GM19023 (cell line): Measurements from ENCODE around the gene IL1A.
"Not testable (repeated sequence)": the region's sequence is repeated elsewhere in the genome, so short reads cannot be mapped to it uniquely, and the experiment has no call there.

Experiments used
- ATAC-seq: cut with Tn5 transposase; IDR thresholded peaks from one replicate; pipeline ENCODE4 v1.9.1; 2021; ENCODE audit warnings: mild to moderate bottlenecking, moderate library complexity; ENCODE audit not compliant: unreplicated experiment

The IL1A gene

GRCh38 chr2:112784199-112785189 is at the start of gene IL1A:
Gene IL1A, minus strand, starts transcription at chr2:112784493. Its CDS starts 723 bp downstream, at chr2:112783770.
- ATAC-seq, result no peak

DNA sequence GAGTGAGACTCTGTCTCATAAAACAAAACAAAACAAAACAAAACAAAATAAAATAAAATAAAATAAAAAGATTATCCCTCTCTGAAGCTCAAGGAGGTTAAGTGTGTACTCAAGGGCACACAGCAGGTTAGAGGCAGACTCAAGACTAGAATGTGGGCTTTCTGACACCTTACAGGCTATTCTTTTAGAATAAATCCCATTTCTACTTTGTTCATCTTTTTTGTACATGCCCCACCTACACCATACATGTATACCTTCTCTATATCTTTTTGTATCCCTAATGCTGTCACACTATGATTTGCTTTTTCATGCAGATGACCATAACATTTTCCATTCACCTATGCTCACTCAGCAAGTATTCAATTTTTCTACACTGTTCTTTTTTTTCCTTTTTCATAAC is 49.7 kb upstream of the IL1A start:
- ATAC-seq, result no peak

DNA sequence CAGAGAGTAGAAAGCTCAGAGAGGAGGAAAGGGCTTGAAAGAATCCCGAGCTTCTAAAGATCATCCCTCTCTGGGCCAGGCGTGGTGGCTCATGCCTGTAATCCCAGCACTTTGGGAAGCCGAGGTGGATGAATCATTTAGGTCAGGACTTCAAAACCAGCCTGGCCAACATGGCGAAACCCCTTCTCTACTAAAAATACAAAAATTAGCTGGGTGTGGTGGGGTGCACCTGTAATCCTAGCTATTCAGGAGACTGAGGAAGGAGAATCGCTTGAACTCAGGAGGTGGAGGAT is 49.3 kb upstream of the IL1A start:
- ATAC-seq, result not testable (repeated sequence)

DNA sequence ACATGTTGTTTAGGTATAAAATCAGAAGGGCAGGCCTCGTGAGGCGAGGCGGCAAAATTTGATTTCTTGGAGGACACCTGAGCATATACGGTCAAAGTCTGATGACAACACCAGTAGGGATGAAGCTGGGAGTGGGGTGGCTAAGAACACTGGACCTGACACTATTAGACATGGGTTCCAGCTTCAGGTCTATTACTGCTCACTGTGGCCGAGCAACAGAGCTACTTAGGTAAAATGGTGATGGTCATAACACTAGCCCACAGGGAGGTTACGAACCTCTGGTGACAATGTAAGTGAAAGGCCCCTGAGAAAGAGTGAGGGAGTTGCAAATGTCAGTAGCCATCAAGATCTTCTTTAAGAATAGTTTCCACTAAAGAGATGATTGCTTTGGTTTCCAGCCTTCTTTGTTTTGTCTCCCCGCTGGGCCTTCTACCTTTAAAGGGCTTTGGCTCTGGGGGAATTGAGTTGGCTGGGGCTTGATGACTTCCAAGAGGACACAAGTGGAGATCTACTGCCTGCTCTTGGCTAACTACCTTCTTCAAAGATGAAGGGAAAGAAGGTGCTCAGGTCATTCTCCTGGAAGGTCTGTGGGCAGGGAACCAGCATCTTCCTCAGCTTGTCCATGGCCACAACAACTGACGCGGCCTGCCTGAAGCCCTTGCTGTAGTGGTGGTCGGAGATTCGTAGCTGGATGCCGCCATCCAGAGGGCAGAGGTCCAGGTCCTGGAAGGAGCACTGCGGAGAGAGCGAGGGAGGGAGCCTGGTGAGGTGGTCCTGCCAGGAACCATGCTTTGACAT is 48.7 kb upstream of the IL1A start:
- ATAC-seq, result no peak

GRCh38 chr2:112831946-112832840 is 47.9 kb upstream of the IL1A start:
- ATAC-seq, result no peak

DNA sequence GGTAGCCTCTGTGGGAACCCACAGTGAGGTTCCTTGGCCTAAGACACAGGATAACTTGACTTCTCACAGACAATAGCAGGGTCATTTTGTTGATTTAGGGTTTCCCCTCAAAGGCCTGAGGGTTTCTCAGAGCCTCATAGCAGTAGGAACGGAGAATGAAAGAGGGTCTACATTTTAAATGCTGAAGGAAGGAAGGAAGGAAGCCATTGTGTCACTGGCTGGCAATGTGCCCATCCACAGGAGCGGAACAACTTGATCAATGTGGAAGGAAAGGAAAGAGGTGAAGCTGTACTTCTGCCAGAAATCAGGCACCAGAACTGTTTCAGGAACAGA is 47.2 kb upstream of the IL1A start:
- no peak for ATAC-seq

GRCh38 chr2:112830682-112831512 is 46.6 kb upstream of the IL1A start:
- no peak for ATAC-seq

DNA sequence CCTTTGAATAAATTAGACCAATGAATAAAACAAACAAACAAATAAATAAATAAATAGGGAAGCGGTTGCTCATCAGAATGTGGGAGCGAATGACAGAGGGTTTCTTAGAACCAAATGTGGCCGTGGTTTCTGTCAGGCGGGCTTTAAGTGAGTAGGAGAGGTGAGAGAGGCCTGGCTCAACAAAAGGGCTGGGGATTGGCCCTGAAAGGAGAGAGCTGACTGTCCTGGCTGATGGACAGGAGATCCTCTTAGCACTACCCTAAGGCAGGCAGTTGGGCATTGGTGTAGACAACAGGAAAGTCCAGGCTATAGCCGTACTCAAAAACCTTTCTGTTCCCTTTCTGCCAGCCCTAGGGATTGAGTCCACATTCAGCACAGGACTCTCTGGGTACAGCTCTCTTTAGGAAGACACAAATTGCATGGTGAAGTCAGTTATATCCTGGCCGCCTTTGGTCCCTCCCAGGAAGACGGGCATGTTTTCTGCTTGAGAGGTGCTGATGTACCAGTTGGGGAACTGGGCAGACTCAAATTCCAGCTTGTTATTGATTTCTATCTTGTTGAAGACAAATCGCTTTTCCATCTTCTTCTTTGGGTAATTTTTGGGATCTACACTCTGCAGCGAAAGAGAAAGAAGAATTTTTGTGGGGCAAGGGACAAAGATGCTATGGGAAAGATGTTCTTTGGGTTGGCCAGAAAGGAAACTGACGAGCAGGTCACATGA is 45.8 kb upstream of the IL1A start:
- no peak for ATAC-seq

GRCh38 chr2:112829101-112829960 is 45.0 kb upstream of the IL1A start:
- no peak for ATAC-seq

DNA sequence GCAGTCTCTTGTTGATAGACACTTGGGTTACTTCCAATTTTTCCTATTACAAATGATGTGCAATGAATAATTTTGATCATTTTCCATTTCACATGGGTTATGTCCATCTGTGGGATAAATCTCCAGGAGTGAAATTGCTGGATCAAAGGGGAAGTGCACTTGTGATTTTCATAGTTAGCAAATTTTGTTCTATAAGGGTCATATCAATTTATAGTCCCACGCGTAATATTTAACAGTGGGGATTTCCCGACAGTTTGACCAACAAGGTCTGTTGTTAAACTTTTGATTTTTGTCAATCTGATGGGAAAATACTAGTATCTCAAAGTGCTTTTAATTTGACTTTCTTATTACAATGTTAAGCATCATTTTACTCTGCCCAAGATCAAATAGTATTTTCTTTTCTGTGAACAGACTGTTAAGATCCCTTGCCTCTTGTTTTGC is 44.0 kb upstream of the IL1A start:
- ATAC-seq, result no peak

DNA sequence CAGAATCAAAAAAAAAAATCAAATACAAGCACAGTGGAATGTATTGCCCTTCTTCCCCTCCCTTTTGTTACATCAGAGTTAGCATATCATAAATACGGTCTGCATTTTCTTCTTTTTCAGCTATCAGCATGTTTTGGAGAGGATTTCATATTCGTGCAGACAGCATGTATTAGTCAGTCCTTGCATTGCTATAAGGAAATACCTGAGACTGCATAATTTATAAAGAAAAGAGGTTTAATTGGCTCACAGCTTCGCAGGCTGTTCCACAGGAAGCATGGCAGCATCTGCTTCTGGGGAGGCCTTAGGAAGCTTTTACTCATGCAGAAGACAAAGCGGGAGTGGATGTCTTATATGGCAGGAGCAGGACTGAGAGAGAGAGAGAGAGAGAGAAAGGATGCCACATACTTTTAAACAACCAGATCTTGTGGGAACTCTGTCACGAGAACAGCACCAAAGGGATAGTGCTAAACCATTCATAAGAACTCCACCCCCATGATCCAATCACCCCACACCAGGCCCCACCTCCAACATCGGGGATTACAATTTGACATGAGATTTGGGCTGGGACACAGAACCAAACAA is 43.4 kb upstream of the IL1A start:
- ATAC-seq, result no peak

DNA sequence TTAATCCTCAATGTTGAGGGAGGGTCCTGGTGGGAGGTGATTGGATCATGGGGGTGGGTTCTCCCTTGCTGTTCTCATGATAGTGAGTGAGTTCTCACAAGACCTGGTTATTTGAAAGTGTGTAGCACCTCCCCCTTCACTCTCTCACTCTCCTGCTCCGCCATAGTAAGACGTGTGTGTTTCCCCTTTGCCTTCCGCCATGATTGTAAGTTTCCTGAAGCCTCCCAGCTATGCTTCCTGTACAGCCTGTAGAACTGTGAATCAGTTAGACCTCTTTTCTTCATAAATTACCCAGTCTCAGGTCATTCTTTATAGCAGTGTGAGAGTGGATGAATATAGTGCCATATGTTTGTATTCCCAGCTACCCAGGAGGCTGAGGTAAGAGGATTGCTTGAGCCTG is 42.7 kb upstream of the IL1A start:
- no peak for ATAC-seq

- ATAC-seq, result no peak
Observed at GRCh38 chr2:112825706-112826105, 41.4 kb upstream of the IL1A start.

DNA sequence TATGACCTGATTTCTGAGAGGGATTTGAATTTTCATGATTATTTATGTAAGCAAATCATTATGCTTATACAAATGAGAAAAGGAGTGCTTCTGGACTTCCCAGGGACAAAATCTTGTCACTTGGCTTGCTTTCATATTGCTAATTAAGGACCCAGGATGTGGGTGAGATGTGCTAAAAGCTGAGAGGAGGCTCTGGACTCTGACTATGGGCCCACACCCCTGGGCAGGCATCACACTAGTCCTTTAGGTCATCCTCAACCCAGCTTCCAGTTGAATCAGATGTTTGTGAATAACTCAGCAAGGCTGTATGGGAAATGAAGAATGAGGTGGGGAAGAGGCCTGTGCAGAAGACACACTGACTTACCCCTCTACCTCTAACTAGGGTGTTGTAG is 40.4 kb upstream of the IL1A start:
- no peak for ATAC-seq

DNA sequence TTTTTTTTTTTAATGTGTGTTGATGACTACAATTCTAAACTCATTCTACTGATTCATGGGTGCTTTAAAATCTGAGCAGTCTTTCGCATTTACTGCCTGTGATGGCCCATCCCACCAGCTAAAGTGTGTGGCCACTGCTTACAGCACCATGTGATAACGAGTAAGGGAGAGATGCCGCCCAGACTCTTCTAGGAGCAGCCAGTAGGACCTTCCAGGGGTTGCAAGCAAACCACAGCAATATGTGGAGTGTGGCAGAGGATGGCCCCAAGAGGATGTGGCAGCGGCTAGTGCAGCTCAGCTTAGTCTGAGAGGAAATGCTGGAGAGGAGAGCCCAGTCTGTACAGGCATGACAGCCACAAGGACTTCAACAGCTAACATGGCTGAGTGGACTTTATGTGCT is 37.4 kb upstream of the IL1A start:
- ATAC-seq, result peak; percentile 22

GRCh38 chr2:112821142-112821541 is 36.8 kb upstream of the IL1A start:
- ATAC-seq, result peak; percentile 87

DNA sequence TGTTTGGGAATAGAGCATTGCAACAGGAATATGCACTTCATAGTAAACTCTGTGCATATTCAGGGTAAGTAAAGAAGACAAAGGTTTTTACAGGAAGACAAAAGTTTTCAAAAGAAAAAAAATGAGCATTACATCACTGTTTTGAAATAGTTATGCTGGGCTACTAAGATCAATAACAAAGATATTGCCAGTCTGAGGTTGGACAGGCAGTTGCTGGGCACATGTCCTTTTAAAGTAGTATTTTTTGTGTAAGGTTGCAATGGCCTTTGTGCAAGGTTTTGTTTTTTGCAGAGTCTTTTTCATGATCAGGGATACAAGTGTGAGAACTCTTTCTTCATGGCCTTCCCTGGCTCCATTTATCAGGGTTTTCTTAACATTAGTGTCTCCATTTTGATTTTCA is 36.0 kb upstream of the IL1A start:
- no peak for ATAC-seq

GRCh38 chr2:112819081-112819480 is 34.8 kb upstream of the IL1A start:
- no peak for ATAC-seq
